Measurements from ENCODE around the gene LMLN.
"Not testable (repeated sequence)": the region's sequence is repeated elsewhere in the genome, so short reads cannot be mapped to it uniquely, and the experiment has no call there.

Gene LMLN

GRCh38 chr3:197960694-197961581 is 921 bp downstream of the LMLN start:
- peaks cover 23% of the 10 kb centered on the region for H3K36me3 Mint-ChIP-seq (ENCODE audit: insufficient read depth)
- H3K9me3 Mint-ChIP-seq, result no peaks in the 10 kb centered on the region
- no peak for DNase-seq (ENCODE audit: low spot score in 2 of 2)
- H3K27ac Mint-ChIP-seq (ENCODE audit: low read depth), result peak overlapping the region; percentile 76
- peaks cover 49% of the 10 kb centered on the region for H3K4me1 Mint-ChIP-seq
- no peaks in the 10 kb centered on the region for H3K27me3 Mint-ChIP-seq
- H3K4me3 Mint-ChIP-seq, result peak overlapping the region; percentile 85
- ATAC-seq (replicated peaks; ENCODE audit: extremely low read depth, poor library complexity, severe bottlenecking), result no peak

GRCh38 chr3:197961582-197961945 is 1.5 kb downstream of the LMLN start:
- ATAC-seq (replicated peaks; ENCODE audit: extremely low read depth, poor library complexity, severe bottlenecking) (no peak), DNase-seq (ENCODE audit: low spot score in 2 of 2) (no peak)
- Mint-ChIP-seq H3K27ac (ENCODE audit: low read depth) (peak overlapping the region; percentile 76), H3K4me1 (peaks cover 49% of the 10 kb centered on the region), H3K27me3 (no peaks in the 10 kb centered on the region), H3K9me3 (no peaks in the 10 kb centered on the region), H3K4me3 (peak overlapping the region; percentile 85), H3K36me3 (ENCODE audit: insufficient read depth) (peaks cover 17% of the 10 kb centered on the region)

- no peak overlapping the region for H3K27ac Mint-ChIP-seq (ENCODE audit: low read depth)
- ATAC-seq (replicated peaks; ENCODE audit: extremely low read depth, poor library complexity, severe bottlenecking) (no peak), DNase-seq (ENCODE audit: low spot score in 2 of 2) (no peak)
- peaks cover 38% of the 10 kb centered on the region for H3K4me1 Mint-ChIP-seq
- peaks cover 6% of the 10 kb centered on the region for H3K9me3 Mint-ChIP-seq
- no peaks in the 10 kb centered on the region for H3K27me3 Mint-ChIP-seq
- no peak overlapping the region for H3K4me3 Mint-ChIP-seq
- H3K36me3 Mint-ChIP-seq (ENCODE audit: insufficient read depth), result peaks cover 11% of the 10 kb centered on the region
Measured at GRCh38 chr3:197963019-197963637, 3.1 kb downstream of the LMLN start.

- H3K27ac Mint-ChIP-seq (ENCODE audit: low read depth); H3K27me3 Mint-ChIP-seq; ATAC-seq (replicated peaks; ENCODE audit: extremely low read depth, poor library complexity, severe bottlenecking); H3K9me3 Mint-ChIP-seq; H3K36me3 Mint-ChIP-seq (ENCODE audit: insufficient read depth); H3K4me1 Mint-ChIP-seq; H3K4me3 Mint-ChIP-seq; DNase-seq (ENCODE audit: low spot score in 2 of 2): not testable (repeated sequence)
Measured at GRCh38 chr3:197967337-197967989, 7.4 kb downstream of the LMLN start.

- H3K36me3 Mint-ChIP-seq (ENCODE audit: insufficient read depth), result no peaks in the 10 kb centered on the region
- peaks cover 12% of the 10 kb centered on the region for H3K9me3 Mint-ChIP-seq
- H3K4me3 Mint-ChIP-seq, result no peak overlapping the region
- no peak overlapping the region for H3K27ac Mint-ChIP-seq (ENCODE audit: low read depth)
- ATAC-seq (replicated peaks; ENCODE audit: extremely low read depth, poor library complexity, severe bottlenecking) (no peak), DNase-seq (ENCODE audit: low spot score in 2 of 2) (no peak)
- H3K4me1 Mint-ChIP-seq, result no peaks in the 10 kb centered on the region
- no peaks in the 10 kb centered on the region for H3K27me3 Mint-ChIP-seq
Measured at GRCh38 chr3:197970588-197970987, 10.6 kb downstream of the LMLN start.

- no peak overlapping the region for H3K4me3 Mint-ChIP-seq
- no peak overlapping the region for H3K27ac Mint-ChIP-seq (ENCODE audit: low read depth)
- no peaks in the 10 kb centered on the region for H3K4me1 Mint-ChIP-seq
- peaks cover 3% of the 10 kb centered on the region for H3K36me3 Mint-ChIP-seq (ENCODE audit: insufficient read depth)
- H3K27me3 Mint-ChIP-seq, result no peaks in the 10 kb centered on the region
- peaks cover 7% of the 10 kb centered on the region for H3K9me3 Mint-ChIP-seq
- ATAC-seq (replicated peaks; ENCODE audit: extremely low read depth, poor library complexity, severe bottlenecking), result no peak
- DNase-seq (ENCODE audit: low spot score in 2 of 2), result no peak
Measured at GRCh38 chr3:197974016-197974415, 14.0 kb downstream of the LMLN start.

GRCh38 chr3:197975311-197975710 is 15.3 kb downstream of the LMLN start:
- ATAC-seq (replicated peaks; ENCODE audit: extremely low read depth, poor library complexity, severe bottlenecking) (no peak), DNase-seq (ENCODE audit: low spot score in 2 of 2) (no peak)
- no peaks in the 10 kb centered on the region for H3K27me3 Mint-ChIP-seq
- no peak overlapping the region for H3K4me3 Mint-ChIP-seq
- H3K36me3 Mint-ChIP-seq (ENCODE audit: insufficient read depth), result peaks cover 3% of the 10 kb centered on the region
- H3K9me3 Mint-ChIP-seq, result peaks cover 7% of the 10 kb centered on the region
- no peak overlapping the region for H3K27ac Mint-ChIP-seq (ENCODE audit: low read depth)
- H3K4me1 Mint-ChIP-seq, result no peaks in the 10 kb centered on the region

- Mint-ChIP-seq H3K36me3 (ENCODE audit: insufficient read depth) (peaks cover 3% of the 10 kb centered on the region), H3K9me3 (no peaks in the 10 kb centered on the region), H3K4me1 (no peaks in the 10 kb centered on the region), H3K27ac (ENCODE audit: low read depth) (no peak overlapping the region), H3K27me3 (no peaks in the 10 kb centered on the region), H3K4me3 (no peak overlapping the region)
- no peak for DNase-seq (ENCODE audit: low spot score in 2 of 2)
- ATAC-seq (replicated peaks; ENCODE audit: extremely low read depth, poor library complexity, severe bottlenecking), result no peak
Measured at GRCh38 chr3:197983076-197983475, 23.1 kb downstream of the LMLN start.

- DNase-seq (ENCODE audit: low spot score in 2 of 2), result no peak
- H3K4me3 Mint-ChIP-seq, result no peak overlapping the region
- no peak overlapping the region for H3K27ac Mint-ChIP-seq (ENCODE audit: low read depth)
- H3K4me1 Mint-ChIP-seq, result no peaks in the 10 kb centered on the region
- no peaks in the 10 kb centered on the region for H3K27me3 Mint-ChIP-seq
- no peak for ATAC-seq (replicated peaks; ENCODE audit: extremely low read depth, poor library complexity, severe bottlenecking)
- no peaks in the 10 kb centered on the region for H3K9me3 Mint-ChIP-seq
- H3K36me3 Mint-ChIP-seq (ENCODE audit: insufficient read depth), result peaks cover 9% of the 10 kb centered on the region
Measured at GRCh38 chr3:197989651-197990050, 29.6 kb downstream of the LMLN start.

- Mint-ChIP-seq H3K27ac (ENCODE audit: low read depth) (no peak overlapping the region), H3K4me3 (no peak overlapping the region), H3K27me3 (no peaks in the 10 kb centered on the region), H3K9me3 (no peaks in the 10 kb centered on the region), H3K4me1 (no peaks in the 10 kb centered on the region), H3K36me3 (ENCODE audit: insufficient read depth) (peaks cover 9% of the 10 kb centered on the region)
- DNase-seq (ENCODE audit: low spot score in 2 of 2) (no peak), ATAC-seq (replicated peaks; ENCODE audit: extremely low read depth, poor library complexity, severe bottlenecking) (no peak)
Measured at GRCh38 chr3:197994736-197995135, 34.7 kb downstream of the LMLN start.

- ATAC-seq (replicated peaks; ENCODE audit: extremely low read depth, poor library complexity, severe bottlenecking) (no peak), DNase-seq (ENCODE audit: low spot score in 2 of 2) (no peak)
- H3K9me3 Mint-ChIP-seq, result no peaks in the 10 kb centered on the region
- H3K27me3 Mint-ChIP-seq, result no peaks in the 10 kb centered on the region
- H3K4me3 Mint-ChIP-seq, result no peak overlapping the region
- H3K36me3 Mint-ChIP-seq (ENCODE audit: insufficient read depth), result peaks cover 13% of the 10 kb centered on the region
- H3K4me1 Mint-ChIP-seq, result no peaks in the 10 kb centered on the region
- H3K27ac Mint-ChIP-seq (ENCODE audit: low read depth), result peak overlapping the region; percentile 82
Measured at GRCh38 chr3:197996855-197997254, 36.8 kb downstream of the LMLN start.

- no peaks in the 10 kb centered on the region for H3K4me1 Mint-ChIP-seq
- no peaks in the 10 kb centered on the region for H3K9me3 Mint-ChIP-seq
- DNase-seq (ENCODE audit: low spot score in 2 of 2), result no peak
- H3K27me3 Mint-ChIP-seq, result no peaks in the 10 kb centered on the region
- no peak for ATAC-seq (replicated peaks; ENCODE audit: extremely low read depth, poor library complexity, severe bottlenecking)
- no peak overlapping the region for H3K4me3 Mint-ChIP-seq
- no peak overlapping the region for H3K27ac Mint-ChIP-seq (ENCODE audit: low read depth)
- peaks cover 10% of the 10 kb centered on the region for H3K36me3 Mint-ChIP-seq (ENCODE audit: insufficient read depth)
Measured at GRCh38 chr3:197997936-197998335, 37.9 kb downstream of the LMLN start.

- H3K4me1 Mint-ChIP-seq, result no peaks in the 10 kb centered on the region
- ATAC-seq (replicated peaks; ENCODE audit: extremely low read depth, poor library complexity, severe bottlenecking) (no peak), DNase-seq (ENCODE audit: low spot score in 2 of 2) (no peak)
- no peaks in the 10 kb centered on the region for H3K9me3 Mint-ChIP-seq
- H3K27ac Mint-ChIP-seq (ENCODE audit: low read depth), result no peak overlapping the region
- no peaks in the 10 kb centered on the region for H3K36me3 Mint-ChIP-seq (ENCODE audit: insufficient read depth)
- no peak overlapping the region for H3K4me3 Mint-ChIP-seq
- H3K27me3 Mint-ChIP-seq, result no peaks in the 10 kb centered on the region
Measured at GRCh38 chr3:198017090-198017489, 57.1 kb downstream of the LMLN start.

All from central memory CD8-positive, alpha-beta T cell (primary cell).